NCI-H510A (cell line): ENCODE results near the gene GATM.

ENCODE experiments used
- DNase-seq: peaks from one replicate; lab custom pipeline; 2025; lab: John Stamatoyannopoulos, UW

The GATM gene, protein sequence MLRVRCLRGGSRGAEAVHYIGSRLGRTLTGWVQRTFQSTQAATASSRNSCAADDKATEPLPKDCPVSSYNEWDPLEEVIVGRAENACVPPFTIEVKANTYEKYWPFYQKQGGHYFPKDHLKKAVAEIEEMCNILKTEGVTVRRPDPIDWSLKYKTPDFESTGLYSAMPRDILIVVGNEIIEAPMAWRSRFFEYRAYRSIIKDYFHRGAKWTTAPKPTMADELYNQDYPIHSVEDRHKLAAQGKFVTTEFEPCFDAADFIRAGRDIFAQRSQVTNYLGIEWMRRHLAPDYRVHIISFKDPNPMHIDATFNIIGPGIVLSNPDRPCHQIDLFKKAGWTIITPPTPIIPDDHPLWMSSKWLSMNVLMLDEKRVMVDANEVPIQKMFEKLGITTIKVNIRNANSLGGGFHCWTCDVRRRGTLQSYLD

GRCh38 chr15:45378149-45378912 lies at the start of gene GATM:
GATM (minus strand) TSS chr15:45378544; CDS start chr15:45378453, 91 bp downstream.
- no peak for DNase-seq

DNA sequence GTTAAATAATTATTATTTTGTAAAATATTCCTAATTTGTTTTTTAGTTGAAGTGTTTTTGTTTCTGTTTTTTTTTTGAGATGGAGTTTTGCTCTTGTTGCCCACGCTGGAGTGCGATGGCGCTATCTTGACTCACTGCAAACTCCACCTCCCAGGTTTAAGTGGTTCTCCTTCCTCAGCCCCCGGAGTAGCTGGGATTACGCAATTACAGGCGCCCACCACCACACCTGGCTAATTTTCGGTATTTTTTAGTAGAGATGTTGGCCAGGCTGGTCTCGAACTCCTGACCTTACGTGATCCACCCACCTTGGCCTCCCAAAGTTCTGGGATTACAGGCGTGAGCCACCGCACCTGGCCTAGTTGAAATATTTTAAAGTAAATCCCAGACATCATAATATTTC lies 48.7 kb upstream of the GATM start:
- no peak for DNase-seq

DNA sequence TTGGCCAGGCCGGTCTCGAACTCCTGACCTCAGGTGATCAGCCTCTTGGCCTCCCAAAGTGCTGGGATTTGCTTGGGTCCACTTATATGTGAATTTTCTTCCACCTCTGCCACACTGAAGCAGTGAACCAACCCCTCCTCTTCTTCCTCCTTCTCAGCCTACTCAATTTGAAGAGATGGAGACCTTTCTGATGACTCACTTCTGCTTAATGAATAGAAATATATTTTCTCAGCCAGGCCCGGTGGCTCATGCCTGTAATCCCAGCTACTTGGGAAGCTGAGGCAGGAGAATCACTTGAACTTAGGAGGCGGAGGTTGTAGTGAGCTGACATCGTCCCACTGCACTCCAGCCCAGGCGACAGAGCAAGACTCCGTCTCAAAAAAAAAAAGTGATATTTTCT lies 46.8 kb upstream of the GATM start:
- no peak for DNase-seq

DNA sequence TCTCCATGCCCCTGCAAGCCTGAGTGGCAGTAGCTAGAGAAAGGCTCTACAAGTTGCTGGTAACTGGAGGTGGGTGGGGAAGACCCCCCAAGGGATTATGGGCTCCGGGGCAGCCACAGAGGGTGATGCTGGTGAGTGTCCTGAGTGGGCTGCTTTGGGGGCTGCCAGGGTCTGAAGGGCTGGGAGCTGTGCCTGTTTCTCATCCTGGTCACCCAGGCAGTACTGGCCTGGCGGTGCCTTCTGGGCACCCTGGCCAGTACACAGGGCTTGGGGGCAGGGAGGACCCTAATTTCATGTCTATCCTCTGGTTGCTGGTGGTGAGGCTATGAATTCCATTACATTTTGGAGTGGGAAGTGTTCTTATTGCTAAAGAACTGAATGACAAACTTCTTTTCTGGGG lies 46.1 kb upstream of the GATM start:
- no peak for DNase-seq

- DNase-seq, result no peak
Observed at GRCh38 chr15:45417303-45417950, 39.1 kb upstream of the GATM start.

DNA sequence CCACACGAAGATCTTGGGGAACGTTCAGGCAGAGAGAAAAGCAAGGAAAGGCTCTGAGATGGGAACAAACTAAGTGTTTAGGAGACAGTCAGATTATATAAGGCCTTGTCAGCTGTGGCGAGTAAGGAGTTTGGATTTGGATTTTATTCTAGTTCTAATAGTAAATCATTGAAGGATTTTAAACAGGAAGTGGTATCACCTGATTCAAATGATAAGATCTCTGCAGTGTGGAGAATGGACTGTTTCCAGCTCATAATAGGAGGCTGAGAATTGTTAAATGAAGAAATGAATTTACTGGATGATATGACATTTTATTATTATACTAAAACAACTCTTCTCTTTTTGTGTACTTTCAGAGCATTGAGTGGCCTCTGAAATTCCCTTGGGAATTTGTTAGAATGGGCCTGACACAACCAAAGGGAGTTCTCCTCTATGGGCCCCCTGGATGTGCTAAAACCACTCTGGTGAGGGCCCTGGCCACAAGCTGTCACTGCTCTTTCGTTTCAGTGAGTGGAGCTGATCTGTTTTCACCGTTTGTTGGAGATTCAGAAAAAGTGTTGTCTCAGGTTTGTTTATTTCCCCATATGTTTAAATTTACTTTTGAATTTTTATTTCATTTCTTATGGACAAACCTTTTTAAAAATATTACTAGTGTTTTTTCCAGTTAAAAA lies 36.0 kb upstream of the GATM start:
- no peak for DNase-seq

DNA sequence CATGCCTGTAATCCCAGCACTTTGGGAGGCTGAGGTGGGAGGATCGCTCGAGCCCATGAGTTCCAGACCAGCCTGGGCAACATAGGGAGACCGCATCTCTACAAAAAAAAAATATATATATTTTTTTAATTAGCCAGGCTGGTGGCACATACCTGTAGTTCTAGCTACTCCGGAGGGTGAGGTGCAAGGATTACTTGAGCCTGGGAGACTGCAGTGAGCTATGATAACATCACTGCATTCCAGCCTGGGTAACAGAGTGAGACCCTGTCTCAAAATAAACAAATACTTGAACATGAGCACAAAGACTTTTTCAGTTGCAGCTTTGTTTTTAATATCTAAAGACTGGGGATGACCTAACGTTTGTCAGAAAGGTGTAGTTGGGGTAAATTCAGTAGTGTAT lies 31.3 kb upstream of the GATM start:
- no peak for DNase-seq

DNA sequence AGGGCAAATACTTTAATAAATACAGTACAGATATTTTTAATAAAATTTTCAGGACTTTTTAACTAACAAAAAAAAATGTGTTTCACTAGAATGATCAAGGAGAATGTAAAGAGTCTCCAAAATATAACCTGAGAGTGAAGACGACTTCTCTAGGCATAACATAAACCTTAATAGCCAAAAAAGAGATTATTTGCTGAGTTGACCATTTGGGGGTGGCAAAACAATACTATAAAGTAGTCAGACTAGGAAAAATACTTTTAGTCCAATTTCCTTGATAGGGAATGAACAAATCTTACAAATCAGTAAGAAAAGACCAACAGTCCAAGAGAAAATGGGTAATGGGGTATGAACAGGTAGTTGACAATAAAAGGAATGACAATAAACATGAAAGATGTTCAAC lies 29.4 kb upstream of the GATM start:
- no peak for DNase-seq

- DNase-seq, result no peak
Observed at GRCh38 chr15:45402955-45403877, 24.9 kb upstream of the GATM start.

GRCh38 chr15:45402162-45402954 lies 24.0 kb upstream of the GATM start:
- DNase-seq, result peak; percentile 93

DNA sequence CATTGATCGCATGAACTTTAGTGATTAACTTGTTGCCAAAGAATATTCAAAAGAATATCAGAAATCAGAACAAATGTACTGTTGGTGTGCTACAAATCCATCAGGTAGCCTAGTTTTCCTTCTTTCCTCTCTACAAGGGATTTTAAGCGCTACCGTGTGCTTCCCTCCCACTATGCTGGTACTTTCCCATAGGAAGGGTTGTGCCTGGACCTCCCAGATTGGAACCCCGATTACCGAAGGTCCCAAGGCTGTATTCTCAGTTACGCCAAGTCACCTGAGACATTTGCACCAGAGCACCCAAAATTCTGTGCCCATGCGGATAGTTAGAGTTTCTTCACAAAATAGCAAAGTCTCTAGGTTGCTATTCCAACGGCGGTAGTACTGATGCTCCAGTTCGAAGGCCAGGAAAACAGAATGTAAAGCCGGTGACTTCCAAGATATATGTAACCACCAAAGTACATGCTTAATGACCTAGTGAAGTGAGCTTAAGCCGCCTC lies 23.4 kb upstream of the GATM start:
- no peak for DNase-seq

DNA sequence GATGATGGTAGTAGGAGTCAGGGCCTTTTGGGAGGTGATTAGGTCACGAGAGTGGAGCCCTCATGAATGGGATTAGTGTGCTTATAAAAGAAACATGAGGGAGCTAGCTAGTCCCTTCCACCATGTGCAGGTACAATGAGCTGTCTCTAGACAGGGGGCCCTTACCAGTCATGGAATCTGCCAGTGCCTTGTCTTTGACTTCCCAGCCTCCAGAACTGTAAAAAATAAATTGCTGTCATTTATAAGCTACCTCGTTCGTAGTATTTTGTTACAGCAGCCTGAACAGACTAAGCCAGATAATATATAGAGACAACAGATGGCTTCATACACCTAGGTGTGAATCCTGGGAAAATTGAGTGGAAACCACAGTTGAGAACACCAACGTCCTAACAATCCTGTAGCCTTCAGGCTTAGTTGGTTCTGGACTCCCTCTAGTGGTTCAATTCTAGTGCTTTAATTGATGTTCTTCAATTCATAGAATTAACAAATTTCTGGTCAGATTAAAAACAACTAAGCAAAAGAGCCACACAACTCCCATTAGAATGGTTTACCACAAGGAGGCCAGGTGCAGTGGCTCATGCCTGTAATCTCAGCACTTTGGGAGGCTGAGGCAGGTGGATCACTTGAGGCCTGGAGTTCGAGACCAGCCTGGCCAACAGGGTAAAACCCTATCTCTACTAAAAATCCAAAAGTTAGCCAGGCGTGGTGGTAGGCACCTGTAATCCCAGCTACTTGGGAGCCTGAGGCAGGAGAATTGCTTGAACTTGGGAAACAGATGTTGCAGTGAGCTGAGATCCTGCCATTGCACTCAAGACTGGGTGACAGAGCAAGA lies 21.3 kb upstream of the GATM start:
- DNase-seq, result no peak

DNA sequence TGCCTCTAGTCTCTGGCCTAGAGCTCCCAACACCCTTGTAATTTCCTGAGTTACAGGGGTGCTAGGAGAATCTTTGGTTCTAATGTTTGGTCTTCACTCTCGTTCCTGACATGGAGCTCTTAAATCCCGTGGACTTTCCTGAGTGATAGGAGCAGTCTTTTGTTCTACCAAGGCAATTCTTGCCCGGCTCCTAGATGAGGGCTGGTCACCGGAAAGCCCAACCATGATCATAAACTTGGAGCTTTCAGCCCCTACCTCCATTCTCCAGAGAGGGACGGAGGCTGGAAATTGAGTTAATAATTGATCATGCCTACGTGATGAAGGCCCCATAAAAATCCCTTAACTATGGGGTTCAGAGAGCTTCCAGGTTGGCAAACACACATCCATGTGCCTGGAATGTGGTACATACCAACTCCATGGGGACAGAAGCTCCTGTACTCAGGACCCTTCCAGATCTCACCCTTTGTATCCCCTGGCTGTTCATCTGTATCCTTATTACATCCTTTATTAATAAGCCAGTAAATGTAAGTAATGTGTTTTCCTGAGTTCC lies 18.8 kb upstream of the GATM start:
- no peak for DNase-seq

DNA sequence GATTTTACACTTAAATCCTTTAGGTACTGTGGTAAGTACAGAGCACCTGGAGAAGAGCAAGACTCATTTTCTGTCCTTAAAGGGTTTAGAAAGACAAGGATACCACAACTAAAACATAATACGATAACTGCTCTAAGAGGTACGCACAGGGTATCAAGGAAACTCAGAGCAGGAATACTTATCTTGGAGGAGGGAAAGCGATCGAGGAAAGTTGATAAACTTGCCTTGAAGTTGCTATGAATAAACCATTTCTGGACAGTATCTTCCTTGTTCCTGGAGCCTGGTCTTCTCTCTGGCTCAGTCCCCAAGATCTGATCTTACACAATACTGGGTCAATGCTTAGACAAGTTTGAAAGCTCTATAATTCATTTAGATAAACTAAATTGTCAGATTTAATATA lies 17.6 kb upstream of the GATM start:
- no peak for DNase-seq

GRCh38 chr15:45394681-45395080 lies 16.3 kb upstream of the GATM start:
- DNase-seq, result no peak

DNA sequence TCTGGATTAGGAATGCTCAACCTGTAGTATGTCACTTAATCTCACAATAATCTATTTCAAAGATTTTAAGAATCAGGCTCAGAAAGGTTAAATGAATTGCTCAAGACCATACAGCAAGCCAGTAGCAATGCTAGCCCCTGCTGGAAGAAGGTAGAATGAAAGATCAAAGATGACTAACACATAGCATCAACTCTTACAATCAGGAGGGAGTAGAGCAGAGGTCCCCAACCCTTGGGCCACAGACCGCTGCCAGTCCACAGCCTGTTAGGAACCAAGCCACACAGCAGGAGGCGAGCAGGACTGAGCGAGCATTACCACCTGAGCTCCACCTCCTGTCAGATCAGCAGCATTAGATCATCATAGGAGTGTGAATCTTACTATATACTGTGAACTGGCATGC lies 15.5 kb upstream of the GATM start:
- no peak for DNase-seq

DNA sequence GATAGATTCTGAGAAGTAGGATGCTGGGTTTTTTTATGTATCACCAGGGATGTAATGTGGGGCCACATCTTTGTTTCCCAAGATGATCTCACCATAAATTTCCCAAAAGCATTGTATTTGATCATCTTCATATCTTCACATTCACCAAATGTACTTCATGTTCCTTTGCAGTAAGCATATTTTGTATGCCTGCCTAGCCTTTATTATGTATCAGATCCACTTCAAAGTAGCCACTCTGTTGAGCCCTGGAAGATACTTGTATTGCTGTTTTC lies 14.2 kb upstream of the GATM start:
- no peak for DNase-seq

DNA sequence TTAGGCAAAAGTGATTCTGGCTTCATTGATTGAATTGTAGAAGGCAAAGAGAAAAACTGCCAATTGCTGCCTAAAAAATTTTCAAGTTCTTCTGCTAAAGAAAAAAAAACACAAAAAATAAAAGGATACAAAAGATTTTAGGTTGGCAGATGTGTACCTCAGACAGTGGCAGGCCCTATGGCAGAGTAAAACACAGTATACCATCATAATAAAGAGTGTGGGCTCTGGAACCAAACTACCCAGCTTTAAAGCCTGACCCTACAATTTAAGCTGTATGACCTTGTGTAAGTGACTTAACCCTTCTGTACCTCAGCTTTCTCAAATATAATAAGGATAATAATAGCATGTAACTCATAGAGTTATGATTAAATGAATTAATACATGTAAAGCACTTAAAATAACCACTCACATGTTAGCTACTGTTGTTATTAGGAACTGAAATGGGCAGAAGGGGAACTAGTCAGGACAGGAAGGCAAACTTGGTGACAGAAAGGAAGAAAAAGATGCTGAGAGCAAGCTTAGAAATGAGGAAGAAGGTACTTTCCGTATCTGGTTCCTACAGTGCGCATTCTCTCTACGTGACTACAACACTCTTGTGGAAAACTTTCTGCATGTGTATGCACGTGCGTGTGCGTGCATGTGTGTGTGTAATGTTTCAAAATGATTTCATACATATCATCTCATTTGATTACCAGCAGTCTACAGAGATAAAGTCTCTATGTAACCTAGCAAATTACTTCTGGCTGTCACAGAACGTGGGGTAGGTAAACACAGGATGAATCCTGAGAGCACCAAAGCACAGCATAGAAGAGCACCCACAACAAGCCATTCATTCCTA lies 13.6 kb upstream of the GATM start:
- DNase-seq, result no peak
